Measurements from ENCODE around the gene OSBPL9. TPM values are rescaled to one million over a fixed set of nuclear protein-coding genes. Genes with fewer than 3 reads are reported as not detected.
A peak's percentile ranks its signal among the peaks of the same experiment; 100 is the strongest.

Gene OSBPL9, protein sequence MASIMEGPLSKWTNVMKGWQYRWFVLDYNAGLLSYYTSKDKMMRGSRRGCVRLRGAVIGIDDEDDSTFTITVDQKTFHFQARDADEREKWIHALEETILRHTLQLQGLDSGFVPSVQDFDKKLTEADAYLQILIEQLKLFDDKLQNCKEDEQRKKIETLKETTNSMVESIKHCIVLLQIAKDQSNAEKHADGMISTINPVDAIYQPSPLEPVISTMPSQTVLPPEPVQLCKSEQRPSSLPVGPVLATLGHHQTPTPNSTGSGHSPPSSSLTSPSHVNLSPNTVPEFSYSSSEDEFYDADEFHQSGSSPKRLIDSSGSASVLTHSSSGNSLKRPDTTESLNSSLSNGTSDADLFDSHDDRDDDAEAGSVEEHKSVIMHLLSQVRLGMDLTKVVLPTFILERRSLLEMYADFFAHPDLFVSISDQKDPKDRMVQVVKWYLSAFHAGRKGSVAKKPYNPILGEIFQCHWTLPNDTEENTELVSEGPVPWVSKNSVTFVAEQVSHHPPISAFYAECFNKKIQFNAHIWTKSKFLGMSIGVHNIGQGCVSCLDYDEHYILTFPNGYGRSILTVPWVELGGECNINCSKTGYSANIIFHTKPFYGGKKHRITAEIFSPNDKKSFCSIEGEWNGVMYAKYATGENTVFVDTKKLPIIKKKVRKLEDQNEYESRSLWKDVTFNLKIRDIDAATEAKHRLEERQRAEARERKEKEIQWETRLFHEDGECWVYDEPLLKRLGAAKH
- total RNA-seq (107 and 288 TPM in 2 replicates), polyA plus RNA-seq (59.5 and 71.0 TPM in 2 replicates)

DNA sequence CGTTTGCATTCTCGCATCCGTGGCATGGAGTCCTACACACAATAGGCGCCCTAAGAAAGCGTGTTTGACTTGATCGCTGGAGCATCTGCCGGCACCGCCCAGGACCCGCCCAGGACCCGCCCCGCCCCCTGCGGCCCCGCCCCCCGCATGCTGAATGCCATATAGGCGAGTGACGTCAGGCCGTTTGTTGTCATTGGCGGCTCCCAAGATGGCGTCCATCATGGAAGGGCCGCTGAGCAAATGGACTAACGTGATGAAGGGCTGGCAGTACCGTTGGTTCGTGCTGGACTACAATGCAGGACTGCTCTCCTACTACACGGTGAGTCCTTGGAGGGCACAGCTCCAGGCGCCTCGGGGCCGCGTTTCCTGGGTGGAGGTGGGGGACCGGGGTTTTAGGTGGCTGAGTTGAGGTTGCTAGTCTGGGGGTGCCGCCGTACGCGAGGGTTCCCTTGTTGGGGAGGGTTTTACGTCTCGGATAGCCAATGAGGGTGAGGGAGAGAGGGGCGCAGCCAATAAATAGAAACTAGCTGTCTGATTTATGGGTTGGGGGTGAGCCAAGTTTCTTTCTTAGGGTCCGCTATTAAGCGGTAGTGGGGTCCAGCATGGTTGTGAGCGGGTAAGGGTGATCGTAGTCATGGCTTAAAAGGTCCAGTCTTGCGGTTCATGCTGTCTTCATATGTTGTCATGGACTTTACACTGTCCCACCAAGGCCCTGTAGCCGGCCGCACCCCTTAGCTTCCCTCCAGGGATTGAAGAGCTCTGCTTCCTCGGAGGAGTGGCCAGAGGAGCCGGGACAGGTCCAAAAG is at the start of gene OSBPL9:
OSBPL9 (plus strand) TSS at position 190 of the 806 bp plus-strand sequence; CDS start at position 209, 19 bp downstream.
- Histone ChIP-seq H3K79me2 (peaks cover 49% of the 10 kb centered on the region), H3K36me3 (replicated peaks; ENCODE audit: insufficient read depth, low read depth) (no peaks in the 10 kb centered on the region), H2AFZ (peak within 1 kb of the TSS; percentile 70), H3K4me3 (peak within 1 kb of the TSS; percentile 81), H3K9me2 (replicated peaks; ENCODE audit: insufficient read depth) (no peaks in the 10 kb centered on the region), H3K4me2 (peak within 1 kb of the TSS; percentile 85), H3K4me1 (ENCODE audit: insufficient read depth) (peaks cover 11% of the 10 kb centered on the region), H4K20me1 (ENCODE audit: insufficient read depth, poor library complexity, severe bottlenecking) (no peaks in the 10 kb centered on the region), H3K27me3 (no peaks in the 10 kb centered on the region), H3K9me3 (ENCODE audit: low read depth) (no peaks in the 10 kb centered on the region), H3K27ac (peak within 1 kb of the TSS; percentile 86)
- peak; percentile 96 for DNase-seq (ENCODE audit: low spot score)
- TF ChIP-seq, protein P1, sequence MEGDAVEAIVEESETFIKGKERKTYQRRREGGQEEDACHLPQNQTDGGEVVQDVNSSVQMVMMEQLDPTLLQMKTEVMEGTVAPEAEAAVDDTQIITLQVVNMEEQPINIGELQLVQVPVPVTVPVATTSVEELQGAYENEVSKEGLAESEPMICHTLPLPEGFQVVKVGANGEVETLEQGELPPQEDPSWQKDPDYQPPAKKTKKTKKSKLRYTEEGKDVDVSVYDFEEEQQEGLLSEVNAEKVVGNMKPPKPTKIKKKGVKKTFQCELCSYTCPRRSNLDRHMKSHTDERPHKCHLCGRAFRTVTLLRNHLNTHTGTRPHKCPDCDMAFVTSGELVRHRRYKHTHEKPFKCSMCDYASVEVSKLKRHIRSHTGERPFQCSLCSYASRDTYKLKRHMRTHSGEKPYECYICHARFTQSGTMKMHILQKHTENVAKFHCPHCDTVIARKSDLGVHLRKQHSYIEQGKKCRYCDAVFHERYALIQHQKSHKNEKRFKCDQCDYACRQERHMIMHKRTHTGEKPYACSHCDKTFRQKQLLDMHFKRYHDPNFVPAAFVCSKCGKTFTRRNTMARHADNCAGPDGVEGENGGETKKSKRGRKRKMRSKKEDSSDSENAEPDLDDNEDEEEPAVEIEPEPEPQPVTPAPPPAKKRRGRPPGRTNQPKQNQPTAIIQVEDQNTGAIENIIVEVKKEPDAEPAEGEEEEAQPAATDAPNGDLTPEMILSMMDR (IDR thresholded peaks at IDR 0.05; ENCODE audit: poor library complexity) = no peak
- TF ChIP-seq EZH2phosphoT487 (IDR thresholded peaks at IDR 0.05; ENCODE audit: low read depth, severe bottlenecking, unreplicated experiment) (no peak), EZH2 (IDR thresholded peaks at IDR 0.05; ENCODE audit: borderline replicate concordance) (no peak)
- 3% methylated on average over 42 of the region's 45 CpGs for WGBS (ENCODE audit: low lambda C conversion rate, missing lambda C conversion rate)

DNA sequence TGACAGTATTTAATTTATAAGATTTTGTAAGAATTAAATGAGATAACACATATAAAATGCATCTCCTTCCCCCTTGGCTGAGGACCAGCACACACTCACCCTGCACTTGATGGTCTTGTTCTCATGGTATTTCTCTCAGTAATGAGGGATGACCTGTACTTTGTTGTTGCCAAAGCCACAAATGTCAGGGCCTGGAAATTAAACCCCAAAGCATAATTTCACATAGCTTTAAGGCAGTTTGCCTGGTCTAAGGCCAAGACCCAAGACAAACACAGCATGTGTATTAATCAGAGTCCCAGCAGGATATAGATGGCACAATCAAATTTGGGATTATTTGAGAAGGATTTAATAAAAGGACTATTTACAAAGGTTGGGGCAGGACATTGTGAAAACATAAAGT is 49.2 kb upstream of the OSBPL9 start:
- Histone ChIP-seq H2AFZ (no peak overlapping the region), H3K4me1 (ENCODE audit: insufficient read depth) (peaks cover 21% of the 10 kb centered on the region), H3K79me2 (no peaks in the 10 kb centered on the region), H3K36me3 (replicated peaks; ENCODE audit: insufficient read depth, low read depth) (no peaks in the 10 kb centered on the region), H3K27me3 (no peaks in the 10 kb centered on the region), H3K4me3 (no peak overlapping the region), H4K20me1 (ENCODE audit: insufficient read depth, poor library complexity, severe bottlenecking) (no peaks in the 10 kb centered on the region), H3K9me2 (replicated peaks; ENCODE audit: insufficient read depth) (no peaks in the 10 kb centered on the region), H3K9me3 (ENCODE audit: low read depth) (no peaks in the 10 kb centered on the region), H3K4me2 (no peak overlapping the region), H3K27ac (no peak overlapping the region)
- DNase-seq (ENCODE audit: low spot score) = no peak
- no peak for TF ChIP-seq EZH2 (IDR thresholded peaks at IDR 0.05; ENCODE audit: borderline replicate concordance)
- TF ChIP-seq, protein P1 (IDR thresholded peaks at IDR 0.05; ENCODE audit: poor library complexity) = no peak
- TF ChIP-seq EZH2phosphoT487 (IDR thresholded peaks at IDR 0.05; ENCODE audit: low read depth, severe bottlenecking, unreplicated experiment) = no peak

DNA sequence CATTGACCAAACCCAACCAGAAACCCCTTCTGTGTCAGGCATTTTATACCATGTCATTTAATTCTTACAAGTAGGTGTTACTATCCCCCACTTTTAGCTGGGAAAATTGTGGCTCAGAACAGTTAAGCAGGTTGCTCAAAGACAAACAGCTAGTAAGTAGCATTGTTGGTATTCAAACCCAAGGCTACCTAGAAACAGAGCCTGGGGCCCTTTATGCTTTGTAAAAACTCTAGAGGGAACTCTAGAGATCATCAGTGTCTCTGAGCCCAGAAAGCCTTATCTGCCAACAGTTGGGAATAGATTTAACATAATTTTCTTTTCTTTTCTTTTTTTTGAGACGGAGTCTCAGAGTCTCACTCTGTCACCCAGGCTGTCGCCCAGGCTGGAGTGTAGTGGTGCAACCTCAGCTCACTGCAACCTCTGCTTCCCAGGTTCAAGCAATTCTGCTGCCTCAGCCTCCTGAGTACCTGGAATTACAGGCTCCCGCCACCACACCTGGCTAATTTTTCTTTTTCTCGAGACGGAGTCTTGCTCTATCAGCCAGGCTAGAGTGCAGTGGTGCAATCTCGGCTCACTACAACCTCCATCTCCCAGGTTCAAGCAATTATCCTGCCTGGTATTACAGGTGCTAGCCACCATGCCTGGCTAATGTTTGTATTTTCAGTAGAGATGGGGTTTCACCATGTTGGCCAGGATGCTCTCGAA is 48.5 kb upstream of the OSBPL9 start:
- Histone ChIP-seq H2AFZ (no peak overlapping the region), H3K9me2 (replicated peaks; ENCODE audit: insufficient read depth) (no peaks in the 10 kb centered on the region), H3K4me2 (no peak overlapping the region), H3K9me3 (ENCODE audit: low read depth) (no peaks in the 10 kb centered on the region), H3K4me3 (no peak overlapping the region), H3K27ac (peak overlapping the region; percentile 91), H4K20me1 (ENCODE audit: insufficient read depth, poor library complexity, severe bottlenecking) (no peaks in the 10 kb centered on the region), H3K79me2 (no peaks in the 10 kb centered on the region), H3K27me3 (no peaks in the 10 kb centered on the region), H3K4me1 (ENCODE audit: insufficient read depth) (peaks cover 21% of the 10 kb centered on the region), H3K36me3 (replicated peaks; ENCODE audit: insufficient read depth, low read depth) (no peaks in the 10 kb centered on the region)
- WGBS (ENCODE audit: low lambda C conversion rate, missing lambda C conversion rate) = 92% methylated on average over 7 of the region's 7 CpGs
- TF ChIP-seq EZH2phosphoT487 (IDR thresholded peaks at IDR 0.05; ENCODE audit: low read depth, severe bottlenecking, unreplicated experiment) = no peak
- TF ChIP-seq, protein P1 (IDR thresholded peaks at IDR 0.05; ENCODE audit: poor library complexity) = no peak
- TF ChIP-seq EZH2 (IDR thresholded peaks at IDR 0.05; ENCODE audit: borderline replicate concordance) = no peak
- no peak for DNase-seq (ENCODE audit: low spot score)
